ENCODE measurements around the gene PRPF39.
A peak's percentile ranks its signal among the peaks of the same experiment; 100 is the strongest.

PRPF39 gene

GRCh38 chr14:45134051-45134958 is 50.4 kb downstream of the PRPF39 start, which contains the start of gene FKBP3 (continued):
- TF ChIP-seq ZNF112 (tag by site-specific recombination; IDR thresholded peaks at IDR 0.05) = no peak
- no peak for TF ChIP-seq ZNF510 (tag by site-specific recombination; IDR thresholded peaks at IDR 0.05; ENCODE audit: insufficient replicate concordance)
- 0 out of 2 replicates have a peak, but pooled peaks have one; percentile 18 for TF ChIP-seq INSM2 (tag by site-specific recombination; IDR thresholded peaks at IDR 0.05)
- no peak for TF ChIP-seq ZNF768 (tag by site-specific recombination; IDR thresholded peaks at IDR 0.05)
- no peak for TF ChIP-seq ZIC2 (tag by site-specific recombination; IDR thresholded peaks at IDR 0.05)
- no peak for TF ChIP-seq ZNF354C (tag by site-specific recombination; IDR thresholded peaks at IDR 0.05; ENCODE audit: borderline replicate concordance, low read depth)
- peak; percentile 22; the same call in 1 of the 2 replicates for TF ChIP-seq CTCF (tag by site-specific recombination; IDR thresholded peaks at IDR 0.05)
- no peak for TF ChIP-seq ZBTB8A (tag by site-specific recombination; IDR thresholded peaks at IDR 0.05)
- TF ChIP-seq ZNF623 (tag by site-specific recombination; IDR thresholded peaks at IDR 0.05) = no peak
- TF ChIP-seq ZNF146 (tag by site-specific recombination; IDR thresholded peaks at IDR 0.05) = no peak
- TF ChIP-seq SCRT1 (tag by site-specific recombination; IDR thresholded peaks at IDR 0.05; ENCODE audit: borderline replicate concordance) = no peak
- no peak for TF ChIP-seq ZFP3 (tag by site-specific recombination; IDR thresholded peaks at IDR 0.05; ENCODE audit: low read depth)
- no peak for TF ChIP-seq ZNF48 (tag by site-specific recombination; IDR thresholded peaks at IDR 0.05)
- TF ChIP-seq ZNF174 (tag by site-specific recombination; IDR thresholded peaks at IDR 0.05) = no peak
- no peak for TF ChIP-seq ZNF132 (tag by site-specific recombination; IDR thresholded peaks at IDR 0.05; ENCODE audit: borderline replicate concordance)
- TF ChIP-seq ZNF639 (tag by site-specific recombination; IDR thresholded peaks at IDR 0.05) = no peak
- no peak for TF ChIP-seq ZNF37A (tag by site-specific recombination; IDR thresholded peaks at IDR 0.05)
- TF ChIP-seq ZNF670 (tag by site-specific recombination; IDR thresholded peaks at IDR 0.05; ENCODE audit: low read depth) = no peak
- TF ChIP-seq ZNF585B (tag by site-specific recombination; IDR thresholded peaks at IDR 0.05) = no peak
- no peak for TF ChIP-seq BCL11A (tag by site-specific recombination; IDR thresholded peaks at IDR 0.05; ENCODE audit: low read depth)
- TF ChIP-seq OSR2 (tag by site-specific recombination; IDR thresholded peaks at IDR 0.05) = no peak
- peak; percentile 53; the same call in 1 of the 2 replicates for TF ChIP-seq GLIS2 (tag by site-specific recombination; IDR thresholded peaks at IDR 0.05)
- no peak for TF ChIP-seq ZSCAN4 (tag by site-specific recombination; IDR thresholded peaks at IDR 0.05)
- TF ChIP-seq ZNF792 (tag by site-specific recombination; IDR thresholded peaks at IDR 0.05) = no peak
- TF ChIP-seq ZNF23 (tag by site-specific recombination; IDR thresholded peaks at IDR 0.05; ENCODE audit: borderline replicate concordance) = no peak
- peak; percentile 20; the same call in 1 of the 2 replicates for TF ChIP-seq ZNF660 (tag by site-specific recombination; IDR thresholded peaks at IDR 0.05)
- peak; percentile 64 for TF ChIP-seq PATZ1 (tag by site-specific recombination; IDR thresholded peaks at IDR 0.05)
- no peak for TF ChIP-seq ZNF449 (tag by site-specific recombination; IDR thresholded peaks at IDR 0.05)
- no peak for TF ChIP-seq ZNF133 (tag by site-specific recombination; IDR thresholded peaks at IDR 0.05)
- TF ChIP-seq ZSCAN30 (tag by site-specific recombination; IDR thresholded peaks at IDR 0.05) = peak; percentile 47; the same call in 1 of the 2 replicates
- TF ChIP-seq SP7 (tag by site-specific recombination; IDR thresholded peaks at IDR 0.05) = peak; percentile 60

Measured in HEK293 (cell line).